VCaP (cell line): ENCODE measurements around the gene LTBP3.

Experiments used
- H3K27ac ChIP-seq: fragments of 450-650 bp; 2 replicates; pipeline ENCODE4 v1.5.1; 2017
- TF ChIP-seq, protein P1 (sequence below): fragments of 450-650 bp; conservative IDR thresholded peaks from 2 replicates; pipeline ENCODE4 v1.5.1; 2017; ENCODE audit warnings: mild to moderate bottlenecking, moderate library complexity

Gene LTBP3

DNA sequence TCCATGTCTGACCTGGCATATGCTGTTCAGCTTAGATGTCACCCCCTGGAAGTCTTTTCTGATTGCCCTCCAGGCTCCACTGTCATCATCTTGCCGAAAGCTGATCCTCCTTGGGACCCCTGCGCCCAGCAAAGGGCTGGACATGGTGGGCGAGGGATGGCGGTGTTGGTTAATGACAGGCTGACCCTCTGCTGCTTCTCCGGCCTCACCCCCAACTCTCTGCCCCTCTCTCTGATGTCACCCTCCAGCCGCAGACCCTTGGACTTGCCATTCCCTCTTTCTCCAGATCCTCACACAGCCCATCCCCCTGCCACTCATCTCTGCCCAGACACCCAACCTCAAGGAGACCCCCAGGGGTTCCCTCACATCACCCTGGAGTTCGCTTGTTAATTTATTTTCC, 20.0 kb upstream of the LTBP3 start:
- TF ChIP-seq, protein P1, sequence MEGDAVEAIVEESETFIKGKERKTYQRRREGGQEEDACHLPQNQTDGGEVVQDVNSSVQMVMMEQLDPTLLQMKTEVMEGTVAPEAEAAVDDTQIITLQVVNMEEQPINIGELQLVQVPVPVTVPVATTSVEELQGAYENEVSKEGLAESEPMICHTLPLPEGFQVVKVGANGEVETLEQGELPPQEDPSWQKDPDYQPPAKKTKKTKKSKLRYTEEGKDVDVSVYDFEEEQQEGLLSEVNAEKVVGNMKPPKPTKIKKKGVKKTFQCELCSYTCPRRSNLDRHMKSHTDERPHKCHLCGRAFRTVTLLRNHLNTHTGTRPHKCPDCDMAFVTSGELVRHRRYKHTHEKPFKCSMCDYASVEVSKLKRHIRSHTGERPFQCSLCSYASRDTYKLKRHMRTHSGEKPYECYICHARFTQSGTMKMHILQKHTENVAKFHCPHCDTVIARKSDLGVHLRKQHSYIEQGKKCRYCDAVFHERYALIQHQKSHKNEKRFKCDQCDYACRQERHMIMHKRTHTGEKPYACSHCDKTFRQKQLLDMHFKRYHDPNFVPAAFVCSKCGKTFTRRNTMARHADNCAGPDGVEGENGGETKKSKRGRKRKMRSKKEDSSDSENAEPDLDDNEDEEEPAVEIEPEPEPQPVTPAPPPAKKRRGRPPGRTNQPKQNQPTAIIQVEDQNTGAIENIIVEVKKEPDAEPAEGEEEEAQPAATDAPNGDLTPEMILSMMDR: no peak
- H3K27ac ChIP-seq: no peak overlapping the region; the same call in 1 of the 2 replicates

DNA sequence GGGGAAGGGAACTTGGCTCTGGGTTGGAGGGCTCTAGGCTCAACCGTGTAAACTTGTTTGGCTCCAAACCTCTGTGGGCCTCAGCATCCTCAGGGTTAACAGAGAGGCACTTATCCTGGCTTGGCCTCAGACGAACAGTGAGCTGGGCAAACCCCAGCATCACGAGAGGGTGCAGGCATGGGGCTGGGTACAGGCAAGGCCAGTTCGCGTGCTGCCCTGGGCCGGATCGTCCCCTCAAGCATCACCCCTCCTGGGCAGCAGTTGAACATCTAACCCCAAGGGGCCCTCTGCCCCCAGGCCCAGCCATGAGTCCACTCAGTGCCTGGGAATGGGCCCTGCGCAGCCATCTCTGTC, 19.6 kb upstream of the LTBP3 start:
- peak overlapping the region; percentile 98; the same call in 1 of the 2 replicates for H3K27ac ChIP-seq
- TF ChIP-seq, protein P1: no peak

DNA sequence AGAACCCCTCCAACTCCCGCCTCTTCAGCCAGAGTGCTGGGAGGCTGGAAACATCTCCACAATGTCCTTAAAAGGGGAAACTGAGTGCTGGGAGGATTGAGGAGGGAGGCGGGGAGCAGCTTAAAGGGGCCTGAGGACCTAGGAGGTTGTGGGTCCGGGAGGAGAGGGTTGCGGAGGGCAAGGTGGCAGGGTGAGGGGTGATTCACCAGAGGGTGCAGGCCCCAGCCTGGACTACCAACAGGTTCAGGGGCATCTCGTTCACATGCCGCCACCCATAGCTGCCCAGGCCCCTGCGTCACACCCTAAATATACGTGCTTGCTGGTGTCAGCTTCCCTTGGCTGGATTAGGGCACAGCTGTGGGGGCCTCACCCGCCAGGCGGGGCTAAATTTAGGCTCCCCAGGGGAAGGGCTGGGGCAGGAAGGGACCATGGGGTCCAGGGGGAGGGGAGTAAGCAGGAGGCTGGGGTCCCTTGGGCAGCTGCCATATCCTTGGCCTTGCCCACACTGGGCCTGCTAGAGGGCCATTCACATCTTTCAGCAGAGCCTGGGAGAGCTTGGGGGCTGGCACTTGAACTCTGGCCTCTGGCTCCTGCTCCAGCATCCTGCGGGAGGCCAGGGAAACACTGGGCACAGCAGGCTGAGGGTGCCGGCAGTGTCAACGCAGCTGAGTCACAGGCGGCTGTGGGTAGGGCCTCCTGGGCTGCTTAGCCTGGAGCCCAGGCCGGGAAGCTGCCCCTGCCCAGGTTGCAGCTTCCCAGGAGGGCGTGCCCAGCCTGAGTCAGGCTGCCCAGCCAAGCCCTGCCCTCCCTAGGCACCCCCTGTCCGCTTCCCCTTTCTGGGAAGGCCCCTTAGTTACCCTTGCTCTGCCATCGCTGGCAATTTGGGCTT, 19.0 kb upstream of the LTBP3 start:
- TF ChIP-seq, protein P1: no peak

DNA sequence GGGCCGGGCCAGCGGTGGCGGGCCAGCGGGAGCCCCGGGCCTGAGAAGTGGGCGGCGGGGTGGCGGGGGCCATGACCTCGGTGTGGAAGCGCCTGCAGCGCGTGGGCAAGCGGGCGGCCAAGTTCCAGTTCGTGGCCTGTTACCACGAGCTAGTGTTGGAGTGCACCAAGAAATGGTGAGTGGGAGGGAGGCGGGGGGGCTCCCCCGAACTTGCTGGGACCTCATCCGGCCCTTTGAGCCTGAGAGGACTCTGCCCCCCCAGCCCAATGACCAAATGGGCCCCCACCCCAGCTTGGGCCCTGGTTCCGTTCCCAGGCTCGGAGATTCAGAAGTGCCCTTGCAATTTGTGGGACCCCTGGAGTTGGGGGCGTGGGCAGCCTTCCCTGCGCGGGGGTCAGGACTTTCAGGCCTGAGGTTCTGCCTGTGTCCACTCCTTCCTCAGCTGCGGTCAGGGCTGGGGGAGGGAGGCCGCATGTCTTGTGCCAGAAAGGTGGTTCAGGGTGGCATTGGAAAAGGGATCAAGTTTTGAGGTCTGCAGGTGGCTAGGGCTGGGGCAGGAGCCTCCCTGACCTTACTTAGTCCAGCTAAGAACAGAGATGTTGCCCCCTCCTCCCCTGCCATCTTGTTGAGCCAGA, 18.2 kb upstream of the LTBP3 start:
- peak overlapping the region; percentile 98 for H3K27ac ChIP-seq

More for the DNA sequence above, 19.0 kb upstream of the LTBP3 start:
- peak overlapping the region; percentile 98; the same call in 1 of the 2 replicates for H3K27ac ChIP-seq

DNA sequence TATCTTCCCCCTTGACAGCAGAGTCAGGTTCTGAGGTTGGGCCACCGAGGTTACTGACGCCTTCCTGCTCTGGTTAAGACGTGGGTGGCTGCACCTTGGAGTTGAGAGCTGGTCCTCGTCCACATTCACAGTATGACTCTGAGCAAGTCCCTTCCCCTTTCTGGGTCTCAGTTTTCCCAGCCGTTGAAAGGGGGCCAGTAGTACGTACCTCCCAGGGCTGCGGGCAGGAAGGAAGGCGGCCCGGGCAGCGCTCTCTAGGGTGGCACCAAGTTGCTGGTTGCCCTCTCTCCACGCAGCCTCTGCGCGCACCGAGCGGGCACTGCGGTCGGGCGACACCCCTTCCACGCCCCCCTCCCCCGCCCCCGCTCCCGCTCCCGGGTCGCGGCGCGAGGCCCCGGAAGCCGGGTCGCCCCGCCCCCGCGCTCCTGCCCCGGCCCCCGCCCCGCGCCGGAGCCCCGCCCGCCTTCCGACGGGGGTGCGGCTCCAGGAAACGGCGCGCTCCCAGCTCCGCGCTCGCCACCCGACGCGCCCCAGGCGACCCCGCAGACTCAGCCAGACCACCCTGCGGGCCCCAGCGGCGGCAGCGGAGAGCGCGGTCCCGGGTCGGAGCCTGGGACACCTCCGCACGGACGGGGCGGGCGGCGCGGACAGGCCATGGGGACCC, 17.5 kb upstream of the LTBP3 start, which contains the start of gene EHBP1L1:
Gene EHBP1L1 (plus strand): TSS at position 486 of the 664 bp plus-strand sequence. CDS start 250 bp downstream, outside the sequence.
- TF ChIP-seq, protein P1: no peak
- peak within 1 kb of the TSS; percentile 98 for H3K27ac ChIP-seq

More for the DNA sequence above, 18.2 kb upstream of the LTBP3 start:
- TF ChIP-seq, protein P1: no peak

DNA sequence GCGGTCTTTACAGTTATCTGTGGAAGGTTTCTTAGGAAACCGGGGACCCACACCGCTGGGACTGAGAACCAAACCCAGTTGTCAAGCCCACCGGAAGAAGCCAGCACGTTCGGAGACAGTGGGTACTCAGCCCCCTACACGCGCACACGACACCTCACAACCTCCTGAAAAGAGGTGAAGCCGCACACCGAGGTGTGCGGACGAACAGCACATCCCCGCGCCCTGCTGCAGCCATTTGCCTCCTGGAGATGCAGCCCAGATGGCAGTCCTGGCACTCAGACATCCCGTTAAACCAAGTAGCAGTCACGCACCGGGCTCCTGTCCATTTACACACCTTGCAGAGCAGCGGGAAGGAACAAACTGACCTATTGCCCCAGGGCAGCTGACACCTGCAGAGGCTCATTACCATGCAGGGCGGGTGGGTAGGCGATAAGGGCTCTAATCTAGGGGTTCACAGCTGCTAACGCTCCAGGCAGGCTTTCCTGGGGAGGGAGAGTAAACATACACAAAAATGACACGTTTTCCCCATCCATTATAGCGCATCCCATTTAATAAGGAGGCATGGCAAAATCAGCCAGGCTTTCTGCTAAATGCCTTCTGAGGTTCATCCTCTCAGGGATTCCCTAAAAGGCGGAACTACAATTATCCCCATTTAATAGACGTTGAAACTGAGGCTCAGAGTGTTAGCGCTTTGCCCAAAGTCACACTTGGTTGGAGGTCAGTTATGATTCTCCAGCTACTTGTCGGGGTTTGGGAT, 16.8 kb upstream of the LTBP3 start:
- TF ChIP-seq, protein P1: no peak
- peak overlapping the region; percentile 98 for H3K27ac ChIP-seq
